Adrenal gland (tissue), 5 donors: Measurements from ENCODE around the gene GRAPL.
"Not testable (repeated sequence)": the region's sequence is repeated elsewhere in the genome, so short reads cannot be mapped to it uniquely, and the experiment has no call there.

Experiments used
- POLR2A ChIP-seq, 2 donors: fragments of 450-650 bp; IDR thresholded peaks; one replicate each; pipeline ENCODE4 v1.6.1; 2017; ENCODE audit warnings: antibody characterized with exemption in 2 of 2, mild to moderate bottlenecking in 2 of 2, moderate library complexity in 1 of 2
- TF ChIP-seq, protein P1 (sequence below), 6 experiments: fragments of 450-650 bp in 4 of 6; fragments of 200-600 bp in 2 of 6; sonication (generic) in 1 of 6; IDR thresholded peaks; 1 replicate in 5 of 6; 2 replicates in 1 of 6; pipeline versions ENCODE4 v1.5.1 to v1.8.0; 2016 to 2021; ENCODE audit warnings: antibody characterized with exemption in 6 of 6, mild to moderate bottlenecking in 2 of 6, moderate library complexity in 1 of 6
- donor health status: DM: no; HTN: no; CAD: no.

- TF ChIP-seq, protein P1, sequence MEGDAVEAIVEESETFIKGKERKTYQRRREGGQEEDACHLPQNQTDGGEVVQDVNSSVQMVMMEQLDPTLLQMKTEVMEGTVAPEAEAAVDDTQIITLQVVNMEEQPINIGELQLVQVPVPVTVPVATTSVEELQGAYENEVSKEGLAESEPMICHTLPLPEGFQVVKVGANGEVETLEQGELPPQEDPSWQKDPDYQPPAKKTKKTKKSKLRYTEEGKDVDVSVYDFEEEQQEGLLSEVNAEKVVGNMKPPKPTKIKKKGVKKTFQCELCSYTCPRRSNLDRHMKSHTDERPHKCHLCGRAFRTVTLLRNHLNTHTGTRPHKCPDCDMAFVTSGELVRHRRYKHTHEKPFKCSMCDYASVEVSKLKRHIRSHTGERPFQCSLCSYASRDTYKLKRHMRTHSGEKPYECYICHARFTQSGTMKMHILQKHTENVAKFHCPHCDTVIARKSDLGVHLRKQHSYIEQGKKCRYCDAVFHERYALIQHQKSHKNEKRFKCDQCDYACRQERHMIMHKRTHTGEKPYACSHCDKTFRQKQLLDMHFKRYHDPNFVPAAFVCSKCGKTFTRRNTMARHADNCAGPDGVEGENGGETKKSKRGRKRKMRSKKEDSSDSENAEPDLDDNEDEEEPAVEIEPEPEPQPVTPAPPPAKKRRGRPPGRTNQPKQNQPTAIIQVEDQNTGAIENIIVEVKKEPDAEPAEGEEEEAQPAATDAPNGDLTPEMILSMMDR (IDR thresholded peaks at IDR 0.05) = not testable (repeated sequence)
- TF ChIP-seq POLR2A (IDR thresholded peaks at IDR 0.05) = not testable (repeated sequence)
These were observed 75.1 kb downstream of the GRAPL start for GRCh38 chr17:19202448-19202847.
